K562 treated with DMSO at 1 percent for 48 hours (cell line): ENCODE results near the gene KCTD21. TPM values are rescaled to one million over a fixed set of nuclear protein-coding genes. Genes with fewer than 3 reads are reported as not detected.

Source experiments
- total RNA-seq: library from RNA; unstranded; fragments of 300-600 nt; gene quantifications from 2 replicates; pipeline ENCODE4 v1.2.3, GENCODE V29; 2022; ENCODE audit warnings: low replicate concordance; ENCODE audit errors: extremely low read depth

The KCTD21 gene, protein sequence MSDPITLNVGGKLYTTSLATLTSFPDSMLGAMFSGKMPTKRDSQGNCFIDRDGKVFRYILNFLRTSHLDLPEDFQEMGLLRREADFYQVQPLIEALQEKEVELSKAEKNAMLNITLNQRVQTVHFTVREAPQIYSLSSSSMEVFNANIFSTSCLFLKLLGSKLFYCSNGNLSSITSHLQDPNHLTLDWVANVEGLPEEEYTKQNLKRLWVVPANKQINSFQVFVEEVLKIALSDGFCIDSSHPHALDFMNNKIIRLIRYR
- total RNA-seq = not detected in 2 replicates

GRCh38 chr11:78188286-78189173 is at the start of gene KCTD21, which contains the start of gene USP35:
TSS of gene KCTD21 (minus strand) at chr11:78188626. CDS start at chr11:78174554, 14,072 bp downstream.
TSS of gene USP35 (plus strand) at chr11:78188919. CDS start at chr11:78196246, 7,327 bp downstream.

DNA sequence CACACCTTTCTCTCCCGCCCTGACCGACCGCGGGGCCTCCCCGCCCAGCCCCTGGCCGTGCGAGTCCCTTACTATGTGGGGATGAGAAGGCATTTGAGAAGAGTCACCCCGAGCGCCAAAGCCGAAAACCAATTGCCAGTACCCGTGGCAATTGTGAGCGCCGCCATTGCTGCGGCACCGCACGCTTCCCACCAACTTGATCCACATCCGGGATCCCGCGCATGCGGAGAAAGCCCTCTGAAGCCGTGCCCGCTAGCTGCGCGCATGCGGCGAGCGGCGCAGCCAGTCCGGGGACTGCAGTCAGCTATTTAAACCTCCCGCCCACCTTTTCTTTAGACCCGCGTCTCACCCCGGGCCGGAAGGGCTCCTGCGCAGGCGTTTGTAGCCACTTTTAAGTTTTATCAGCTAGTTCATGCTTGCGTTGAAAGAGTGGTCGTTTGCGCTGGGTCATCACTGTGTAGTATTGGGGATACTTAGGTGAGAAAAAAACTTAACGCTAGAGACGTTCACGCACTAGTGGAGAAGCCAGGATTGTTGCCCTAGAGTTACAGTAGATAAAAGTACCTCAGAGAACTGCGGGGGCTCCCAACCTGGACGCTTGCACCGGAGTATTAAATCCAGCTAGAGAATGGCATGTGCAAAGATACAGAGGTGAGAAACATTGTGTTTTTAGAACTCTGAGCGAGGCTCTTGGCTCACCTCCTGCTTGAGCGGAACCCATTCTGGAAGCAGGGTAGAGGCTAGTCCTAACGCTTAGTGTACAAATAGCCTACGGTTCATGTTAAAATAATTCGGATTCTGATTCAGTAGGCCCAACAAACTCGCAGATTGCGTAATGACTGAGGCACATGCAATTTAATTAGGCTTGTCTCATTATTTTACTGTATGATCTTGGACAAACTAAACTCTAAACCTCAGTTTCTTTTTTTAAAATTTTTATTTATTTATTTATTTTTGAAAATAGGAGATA is 48.7 kb downstream of the KCTD21 start, which contains the start of gene ALG8:
Gene ALG8 (minus strand): TSS at position 205 of the 970 bp plus-strand sequence. CDS start 38 bp downstream, at position 167.

Other genes with a start within 250 kb of the KCTD21 start
- gene INTS4, start 194.0 kb downstream of the KCTD21 start, total RNA-seq = not detected in 2 replicates
- gene KCTD14, start 165.3 kb downstream of the KCTD21 start, total RNA-seq = not detected in 2 replicates
- not detected in 2 replicates for gene THRSP, start 124.8 kb downstream of the KCTD21 start, total RNA-seq
- not detected in 2 replicates for gene NDUFC2, start 108.8 kb downstream of the KCTD21 start, total RNA-seq
- not detected in 2 replicates for gene ALG8, start 49.0 kb downstream of the KCTD21 start, total RNA-seq
- gene USP35, start 293 bp upstream of the KCTD21 start, total RNA-seq = not detected in 2 replicates
- not detected in 2 replicates for gene GAB2, start 229.2 kb upstream of the KCTD21 start, total RNA-seq